Aorta (tissue), 5 donors: ENCODE data around the gene ALDH1L1. TPM values are rescaled to one million over a fixed set of nuclear protein-coding genes. Genes with fewer than 3 reads are reported as not detected.

ENCODE experiments used
- ATAC-seq: fragments of 200-7000 bp; cut with Tn5 transposase; one replicate; pipeline ENCODE4 v1.9.1; 2022; ENCODE audit warnings: moderate library complexity; ENCODE audit not compliant: low FRiP score
- DNase-seq, 2 donors: peaks; one replicate each; pipeline ENCODE4 v3.0.0-alpha.2; 2020
- H3K27ac ChIP-seq, 2 donors: one replicate each; pipeline ENCODE4 v1.5.1; 2013; ENCODE audit warnings: low read length in 2 of 2, mild to moderate bottlenecking in 2 of 2, moderate library complexity in 2 of 2, control low read depth in 1 of 2, inconsistent platforms in 1 of 2, low read depth in 1 of 2
- H3K27me3 ChIP-seq, 2 donors: one replicate each; pipeline ENCODE4 v1.6.1; 2013; ENCODE audit warnings: control low read depth in 1 of 2, low read length in 1 of 2, mild to moderate bottlenecking in 1 of 2, moderate library complexity in 1 of 2; ENCODE audit not compliant: insufficient read depth in 2 of 2, control insufficient read depth in 1 of 2
- H3K36me3 ChIP-seq, 2 donors: one replicate each; pipeline ENCODE4 v1.6.1; 2013; ENCODE audit warnings: control low read depth in 1 of 2, low read length in 1 of 2, mild to moderate bottlenecking in 1 of 2; ENCODE audit not compliant: insufficient read depth in 2 of 2, control insufficient read depth in 1 of 2
- H3K4me1 ChIP-seq, 2 donors: one replicate each; pipeline ENCODE4 v1.6.1; 2013; ENCODE audit warnings: low read length in 2 of 2, control low read depth in 1 of 2, mild to moderate bottlenecking in 1 of 2, moderate library complexity in 1 of 2; ENCODE audit not compliant: insufficient read depth in 2 of 2, control insufficient read depth in 1 of 2
- H3K4me3 ChIP-seq, 2 donors: one replicate each; pipeline ENCODE4 v1.5.1; 2013; ENCODE audit warnings: low read length in 2 of 2, control low read depth in 1 of 2, mild to moderate bottlenecking in 1 of 2
- H3K9me3 ChIP-seq: one replicate; pipeline ENCODE4 v1.6.1; 2013; ENCODE audit warnings: mild to moderate bottlenecking, low read length; ENCODE audit not compliant: control insufficient read depth
- WGBS, 2 donors: extraction: QIAGEN DNeasy Blood & Tissue Kit; methylation state at CpG; one replicate each; pipeline ENCODE4 v1.1.7; 2013; 5-methylcytosine and 5-hydroxymethylcytosine counted together
- intact Hi-C, 2 donors: fragments of 100-400 bp; cut with DNase I; formaldehyde crosslinking; loops; one replicate each; pipeline versions ENCODE4 v1.14.2 to v1.15.0; 2022
- polyA plus RNA-seq, 2 donors: library from polyadenylated mRNA; stranded (reverse); fragments of 200-250 nt; gene quantifications; one replicate each; pipeline ENCODE4 v1.2.3, GENCODE V29; 2013
- total RNA-seq, 2 donors: library from RNA; stranded (reverse); fragmentation: NEBNext Ultra II Directional; extraction: Animal tissue kit (Norgen Biotek cat#: 25700); gene quantifications; one replicate each; pipeline ENCODE4 v1.2.1, GENCODE V29; 2021
- donor health status: healthy with polysubstance abuse.
- donor health status: Bipolar disorder and iron deficiency.
- donor health status: DM: no; HTN: no; CAD: no.
- donor health status: DM: no; HTN: no; CAD: no.
- donor health status: DM: yes; HTN: yes; CAD: no.

ALDH1L1 gene
- total and polyA plus RNA-seq, 4 donors, result 10.9 to 91.2 (median 22.8) TPM

GRCh38 chr3:126130081-126130855 lies 50.1 kb downstream of the ALDH1L1 start:
- Histone ChIP-seq H3K4me1 (no peaks in the 10 kb centered on the region), H3K27me3 (no peaks in the 10 kb centered on the region), H3K9me3 (no peaks in the 10 kb centered on the region), H3K36me3 (no peaks in the 10 kb centered on the region), H3K4me3 (no peak overlapping the region), H3K27ac (no peak overlapping the region)
- 74 to 91% methylated on average over 15 of the region's 15 CpGs for WGBS, 2 donors
- intact Hi-C loops, result loop anchor here (5.0 kb wide), 2 partner anchors 122 to 127 kb away; no protein-coding TSS in a partner anchor
- no peak for ATAC-seq
- peak; percentile 38 to 57 for DNase-seq

GRCh38 chr3:126129398-126129891 lies 50.9 kb downstream of the ALDH1L1 start:
- intact Hi-C loops, result no loop called here
- ATAC-seq, result peak; percentile 2
- H3K9me3 ChIP-seq, result no peaks in the 10 kb centered on the region
- no peaks in the 10 kb centered on the region for H3K36me3 ChIP-seq
- DNase-seq, result peak; percentile 47 to 75
- H3K4me1 ChIP-seq, result no peaks in the 10 kb centered on the region
- H3K27ac ChIP-seq, result no peak overlapping the region
- H3K4me3 ChIP-seq, result no peak overlapping the region
- H3K27me3 ChIP-seq, result no peaks in the 10 kb centered on the region
- 78 to 86% methylated on average over 16 of the region's 16 CpGs for WGBS, 2 donors

- WGBS, 2 donors, result 89 to 93% methylated on average over 13 of the region's 13 CpGs
- Histone ChIP-seq H3K4me3 (no peak overlapping the region), H3K9me3 (no peaks in the 10 kb centered on the region), H3K27ac (no peak overlapping the region), H3K4me1 (no peaks in the 10 kb centered on the region), H3K27me3 (no peaks in the 10 kb centered on the region), H3K36me3 (no peaks in the 10 kb centered on the region)
- ATAC-seq (no peak), DNase-seq (peak; percentile 34 to 49)
- intact Hi-C loops, result no loop called here
These were observed 51.6 kb downstream of the ALDH1L1 start for GRCh38 chr3:126128504-126129397.

GRCh38 chr3:126127904-126128303 lies 52.5 kb downstream of the ALDH1L1 start:
- H3K9me3 ChIP-seq, result no peaks in the 10 kb centered on the region
- H3K36me3 ChIP-seq, result no peaks in the 10 kb centered on the region
- no peak for ATAC-seq
- no peaks in the 10 kb centered on the region for H3K4me1 ChIP-seq
- no peak overlapping the region for H3K27ac ChIP-seq
- DNase-seq, result peak; percentile 19 to 42
- intact Hi-C loops, result no loop called here
- H3K27me3 ChIP-seq, result no peaks in the 10 kb centered on the region
- no peak overlapping the region for H3K4me3 ChIP-seq
- 78 to 94% methylated on average over 7 of the region's 7 CpGs for WGBS, 2 donors

GRCh38 chr3:126127452-126127851 lies 52.9 kb downstream of the ALDH1L1 start:
- Histone ChIP-seq H3K9me3 (no peaks in the 10 kb centered on the region), H3K36me3 (no peaks in the 10 kb centered on the region), H3K4me1 (no peaks in the 10 kb centered on the region), H3K27ac (no peak overlapping the region), H3K4me3 (no peak overlapping the region), H3K27me3 (no peaks in the 10 kb centered on the region)
- DNase-seq (peak; percentile 31 to 46), ATAC-seq (no peak)
- intact Hi-C loops, result no loop called here
- 85 to 94% methylated on average over 10 of the region's 10 CpGs for WGBS, 2 donors

- Histone ChIP-seq H3K27me3 (no peaks in the 10 kb centered on the region), H3K9me3 (no peaks in the 10 kb centered on the region), H3K4me3 (no peak overlapping the region), H3K27ac (no peak overlapping the region), H3K36me3 (no peaks in the 10 kb centered on the region), H3K4me1 (no peaks in the 10 kb centered on the region)
- no peak for ATAC-seq
- WGBS, 2 donors, result 82 to 90% methylated on average over 10 of the region's 10 CpGs
- DNase-seq, result peak; percentile 17 to 35
- intact Hi-C loops, result no loop called here
These were observed 53.5 kb downstream of the ALDH1L1 start for GRCh38 chr3:126126811-126127431.

- WGBS, 2 donors, result 90 to 91% methylated on average over 12 of the region's 12 CpGs
- intact Hi-C loops, result no loop called here
These were observed 54.1 kb downstream of the ALDH1L1 start for GRCh38 chr3:126126286-126126685.

GRCh38 chr3:126125781-126126251 lies 54.6 kb downstream of the ALDH1L1 start:
- Histone ChIP-seq H3K36me3 (no peaks in the 10 kb centered on the region), H3K27ac (no peak overlapping the region), H3K4me1 (no peaks in the 10 kb centered on the region), H3K27me3 (no peaks in the 10 kb centered on the region), H3K9me3 (no peaks in the 10 kb centered on the region), H3K4me3 (no peak overlapping the region)
- DNase-seq, result peak; percentile 13 to 45
- intact Hi-C loops, result no loop called here
- WGBS, 2 donors, result 50 to 93% methylated on average over 2 of the region's 2 CpGs
- no peak for ATAC-seq

More at GRCh38 chr3:126126286-126126685, 54.1 kb downstream of the ALDH1L1 start:
- ATAC-seq (no peak), DNase-seq (peak; percentile 21 to 59)
- no peaks in the 10 kb centered on the region for H3K4me1 ChIP-seq
- no peaks in the 10 kb centered on the region for H3K36me3 ChIP-seq
- no peak overlapping the region for H3K4me3 ChIP-seq
- H3K27ac ChIP-seq, result no peak overlapping the region
- H3K9me3 ChIP-seq, result no peaks in the 10 kb centered on the region
- H3K27me3 ChIP-seq, result no peaks in the 10 kb centered on the region
